Measurements from ENCODE around the gene ZNF483.
A peak's percentile ranks its signal among the peaks of the same experiment; 100 is the strongest.
"Not testable (repeated sequence)": the region's sequence is repeated elsewhere in the genome, so short reads cannot be mapped to it uniquely, and the experiment has no call there.

Gene ZNF483

DNA sequence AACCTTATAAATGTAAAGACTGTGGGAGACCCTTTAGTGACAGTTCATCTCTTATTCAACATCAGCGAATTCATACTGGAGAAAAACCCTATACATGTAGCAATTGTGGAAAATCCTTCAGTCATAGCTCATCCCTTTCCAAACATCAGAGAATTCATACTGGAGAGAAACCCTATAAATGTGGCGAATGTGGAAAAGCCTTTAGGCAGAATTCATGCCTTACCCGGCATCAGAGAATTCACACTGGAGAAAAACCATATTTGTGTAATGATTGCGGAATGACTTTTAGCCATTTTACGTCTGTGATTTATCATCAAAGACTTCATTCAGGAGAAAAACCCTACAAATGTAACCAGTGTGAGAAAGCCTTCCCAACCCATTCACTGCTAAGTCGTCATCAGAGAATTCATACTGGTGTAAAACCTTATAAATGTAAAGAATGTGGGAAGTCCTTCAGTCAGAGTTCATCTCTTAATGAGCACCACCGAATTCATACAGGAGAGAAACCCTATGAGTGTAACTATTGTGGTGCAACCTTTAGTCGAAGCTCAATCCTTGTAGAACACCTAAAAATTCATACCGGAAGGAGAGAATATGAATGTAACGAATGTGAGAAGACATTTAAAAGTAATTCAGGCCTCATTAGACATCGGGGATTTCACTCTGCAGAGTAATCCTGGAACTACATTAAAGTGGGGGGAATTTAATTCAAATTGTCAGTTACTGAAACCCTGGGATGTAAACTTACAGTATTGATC is 17.7 kb downstream of the ZNF483 start:
- no peak for DNase-seq (ENCODE audit: low spot score)

- no peak for DNase-seq (ENCODE audit: low spot score)
Observed at GRCh38 chr9:111548623-111549022, 23.6 kb downstream of the ZNF483 start.

- not testable (repeated sequence) for DNase-seq (ENCODE audit: low spot score)
Observed at GRCh38 chr9:111555425-111555824, 30.4 kb downstream of the ZNF483 start.

GRCh38 chr9:111559000-111559610 is 34.1 kb downstream of the ZNF483 start:
- DNase-seq (ENCODE audit: low spot score), result no peak

DNA sequence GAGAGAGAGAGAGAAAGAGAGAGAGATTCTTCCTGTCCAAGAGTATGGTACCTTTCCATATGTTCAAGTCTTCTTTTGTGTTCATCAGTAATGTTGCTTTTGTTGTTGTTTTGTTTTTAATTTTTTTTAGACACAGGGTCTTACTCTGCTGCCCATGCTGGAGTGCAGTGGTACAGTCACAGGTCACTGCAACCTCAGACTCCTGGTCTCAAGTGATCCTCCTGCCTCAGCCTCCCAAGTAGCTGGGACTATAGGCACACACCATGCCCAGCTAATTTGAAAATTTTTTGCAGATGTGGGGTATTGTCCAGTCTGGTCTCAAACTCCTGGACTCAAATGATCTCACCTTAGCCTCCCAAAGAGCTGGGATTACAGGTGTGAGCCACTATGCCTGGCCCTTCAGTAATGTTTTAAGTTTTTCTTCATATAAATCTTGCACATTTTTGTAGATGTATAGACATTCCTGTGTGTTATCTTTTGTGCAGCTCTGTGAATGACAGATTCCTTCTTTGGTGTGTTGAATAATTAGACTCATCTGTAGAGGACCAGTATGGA is 36.3 kb downstream of the ZNF483 start:
- DNase-seq (ENCODE audit: low spot score), result no peak

- no peak for DNase-seq (ENCODE audit: low spot score)
Observed at GRCh38 chr9:111566234-111566633, 41.3 kb downstream of the ZNF483 start.

DNA sequence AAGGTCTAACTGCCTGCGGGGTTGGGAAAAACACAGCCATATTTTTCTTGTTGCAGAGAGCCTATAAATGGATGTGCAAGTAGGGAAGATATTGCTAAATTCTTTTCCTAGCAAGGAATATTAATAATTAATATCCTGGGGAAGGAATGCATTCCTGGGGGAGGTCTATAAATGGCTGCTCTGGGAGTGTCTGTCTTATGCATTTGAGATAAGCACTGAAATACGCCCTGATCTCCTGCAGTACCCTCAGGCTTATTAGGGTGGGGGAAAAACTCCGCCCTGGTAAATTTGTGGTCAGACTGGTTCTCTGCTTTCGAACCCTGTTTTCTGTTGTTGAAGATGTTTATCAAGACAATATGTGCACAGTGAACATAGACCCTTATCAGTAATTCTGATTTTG is 43.1 kb downstream of the ZNF483 start:
- DNase-seq (ENCODE audit: low spot score), result not testable (repeated sequence)

DNA sequence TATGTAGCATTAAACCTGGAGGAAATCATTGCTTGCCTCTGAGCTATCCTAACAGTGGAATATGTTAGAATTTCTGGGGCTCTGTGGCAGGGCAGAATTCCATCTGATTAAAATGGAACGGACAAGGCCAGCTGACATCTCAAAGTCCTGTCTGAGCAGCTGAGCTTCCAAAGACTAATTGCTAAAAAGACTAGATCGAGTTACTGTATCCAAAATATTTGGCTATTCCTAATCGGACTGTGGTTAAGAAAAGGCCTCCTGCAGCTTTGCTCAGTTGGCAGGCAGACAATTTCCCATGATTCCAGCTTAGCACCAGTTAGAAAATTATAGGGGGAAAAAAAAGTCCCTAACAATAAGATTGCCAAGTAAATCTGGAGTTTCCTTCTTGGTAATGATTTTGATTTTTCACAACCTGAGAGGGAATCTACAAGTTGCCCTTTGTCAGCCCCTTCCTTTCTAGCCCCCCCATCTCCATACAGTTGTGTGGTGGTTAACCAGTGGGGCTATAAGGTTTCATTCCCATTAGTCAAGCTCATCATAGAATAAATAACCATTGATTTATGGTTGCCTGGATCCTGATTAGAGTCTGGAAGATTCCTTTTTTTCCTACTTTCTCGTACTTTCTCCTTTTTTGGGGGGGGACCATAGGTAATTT is 48.1 kb downstream of the ZNF483 start:
- DNase-seq (ENCODE audit: low spot score), result no peak

DNA sequence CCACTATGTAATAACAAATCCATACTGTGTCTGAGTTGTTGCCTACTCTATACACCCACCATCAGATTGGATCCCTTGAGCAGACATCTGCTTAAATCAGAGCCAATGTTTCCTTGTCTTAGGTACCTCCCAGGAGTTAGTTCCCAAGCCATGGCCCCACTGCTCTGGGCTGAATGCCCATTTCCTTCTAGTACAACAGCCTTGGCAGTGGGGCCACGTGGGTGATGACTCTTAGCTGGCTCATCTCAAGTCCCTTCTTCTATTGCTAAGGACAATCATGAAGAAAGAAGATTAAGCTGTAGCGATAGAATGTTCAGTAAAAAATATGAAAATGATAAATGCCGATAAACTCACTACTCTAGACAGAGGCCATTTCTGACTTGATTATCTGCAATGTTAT is 57.9 kb downstream of the ZNF483 start:
- no peak for DNase-seq (ENCODE audit: low spot score)

DNA sequence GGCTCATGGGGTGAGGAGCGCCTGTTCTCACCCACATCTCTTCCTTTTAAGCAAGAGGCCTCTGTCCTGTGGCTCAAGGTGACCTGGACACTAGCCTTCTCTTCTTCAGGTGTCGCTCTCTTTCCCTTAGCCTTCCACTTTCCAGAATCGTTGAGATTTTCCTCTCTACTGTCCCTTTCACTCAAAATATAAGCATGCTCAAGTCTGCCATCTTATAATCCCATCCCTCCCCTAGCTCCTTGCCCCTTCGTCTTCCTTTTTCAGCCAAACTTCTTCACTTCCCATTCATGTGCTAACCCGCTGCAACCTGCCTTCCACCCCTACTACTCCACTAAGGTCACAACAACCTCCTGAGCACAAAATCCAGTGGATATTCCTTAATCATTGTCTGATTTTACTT is 61.4 kb downstream of the ZNF483 start:
- DNase-seq (ENCODE audit: low spot score), result no peak

DNA sequence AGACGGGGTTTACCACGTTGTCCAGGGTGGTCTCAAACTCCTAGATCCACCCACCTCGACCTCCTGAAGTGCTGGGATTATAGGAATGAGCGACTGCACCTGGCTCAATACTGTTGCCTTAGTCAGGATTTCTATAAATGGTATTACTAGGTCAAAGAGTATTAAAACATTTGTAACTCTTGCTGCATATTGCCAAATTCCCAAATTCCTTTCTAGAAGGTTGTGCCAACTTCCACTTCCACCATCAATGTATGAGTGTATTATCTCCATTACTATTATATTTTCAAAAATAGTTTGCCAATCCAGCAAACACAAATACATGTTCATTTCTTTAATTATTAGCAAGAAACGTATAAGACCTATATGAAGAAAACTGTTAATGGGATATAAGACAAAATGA is 63.9 kb downstream of the ZNF483 start:
- DNase-seq (ENCODE audit: low spot score), result no peak

GRCh38 chr9:111597852-111598732 is 73.1 kb downstream of the ZNF483 start:
- peak; percentile 76 for DNase-seq (ENCODE audit: low spot score)

GRCh38 chr9:111598733-111599091 is 73.7 kb downstream of the ZNF483 start:
- no peak for DNase-seq (ENCODE audit: low spot score)

GRCh38 chr9:111599092-111599954 is 74.3 kb downstream of the ZNF483 start, which contains the start of gene PTGR1:
Gene PTGR1 (minus strand): TSS chr9:111599647. CDS start chr9:111597422, 2,225 bp downstream.
- DNase-seq (ENCODE audit: low spot score), result peak; percentile 87

DNA sequence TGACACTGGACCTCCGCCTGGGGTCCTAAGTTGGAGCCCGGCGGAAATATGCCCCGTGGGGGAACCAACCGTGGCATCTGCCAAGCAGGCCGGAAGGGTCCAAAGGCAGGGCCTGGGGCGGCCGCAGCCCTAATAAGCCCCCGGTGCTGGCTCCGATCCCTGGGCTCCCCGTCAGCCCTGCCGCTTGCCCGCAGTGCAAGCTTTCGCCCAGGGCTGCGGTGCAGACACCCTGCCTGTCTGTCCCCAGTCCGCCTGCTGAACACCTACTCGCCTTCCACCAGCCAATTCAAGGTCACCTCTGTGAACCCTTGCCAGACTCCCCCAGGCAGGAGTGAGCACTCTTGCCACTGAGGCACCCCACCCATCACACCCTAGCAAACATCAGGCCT is 75.0 kb downstream of the ZNF483 start:
- DNase-seq (ENCODE audit: low spot score), result no peak

DNA sequence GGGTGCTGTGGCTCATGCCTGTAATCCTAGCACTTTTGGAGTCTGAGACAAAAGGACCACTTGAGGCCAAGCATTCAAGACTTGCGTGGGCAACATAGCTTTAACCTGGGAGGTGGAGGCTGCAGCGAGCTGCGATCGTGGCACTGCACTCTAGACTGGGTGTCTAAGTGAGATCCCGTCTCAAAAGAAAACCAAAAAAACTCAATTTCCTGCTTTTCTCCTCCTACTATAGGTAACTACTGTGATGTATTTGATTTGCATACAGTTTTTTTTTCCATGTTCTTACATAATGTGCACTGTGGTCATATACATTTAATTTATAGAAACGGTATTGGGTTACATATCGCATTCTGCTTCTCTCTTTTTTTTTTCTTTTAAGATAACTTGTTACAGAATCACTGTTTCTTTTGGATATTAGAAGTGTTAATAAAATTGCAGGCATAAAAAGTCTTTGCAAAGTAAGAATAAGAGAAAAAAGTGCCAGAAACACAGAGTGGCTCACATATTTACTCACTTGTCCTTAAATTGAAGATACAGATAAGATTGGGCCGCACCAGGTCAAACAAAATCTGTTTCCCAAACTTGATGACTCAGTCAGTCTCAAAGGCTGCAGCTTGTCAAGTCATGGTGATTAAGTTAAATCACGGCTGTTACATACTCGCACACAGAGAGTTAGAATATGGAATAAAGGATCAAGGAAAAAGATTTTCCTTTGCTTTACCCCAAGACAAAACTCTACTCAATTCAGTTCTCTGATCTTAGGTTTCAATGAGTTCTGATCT is 76.4 kb downstream of the ZNF483 start:
- DNase-seq (ENCODE audit: low spot score), result no peak

DNA sequence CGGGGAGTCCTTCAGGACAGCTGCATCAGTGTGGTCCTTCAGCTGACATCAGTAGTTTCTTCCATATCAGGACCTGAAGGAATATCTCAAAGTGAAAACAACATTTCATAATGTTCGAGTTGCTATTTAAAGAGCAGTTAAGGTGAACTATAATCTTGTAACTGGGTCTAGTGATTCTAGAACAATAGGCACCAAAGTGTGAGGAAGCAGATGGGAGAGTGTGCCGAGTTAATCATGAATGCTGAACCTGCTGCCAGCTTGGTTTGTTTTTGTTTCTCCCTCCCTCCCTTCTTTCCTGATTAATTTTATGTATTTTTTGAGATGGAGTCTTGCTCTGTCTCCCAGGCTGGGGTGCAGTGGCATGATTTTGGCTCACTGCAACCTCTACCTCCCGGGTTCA is 78.1 kb downstream of the ZNF483 start:
- DNase-seq (ENCODE audit: low spot score), result no peak

DNA sequence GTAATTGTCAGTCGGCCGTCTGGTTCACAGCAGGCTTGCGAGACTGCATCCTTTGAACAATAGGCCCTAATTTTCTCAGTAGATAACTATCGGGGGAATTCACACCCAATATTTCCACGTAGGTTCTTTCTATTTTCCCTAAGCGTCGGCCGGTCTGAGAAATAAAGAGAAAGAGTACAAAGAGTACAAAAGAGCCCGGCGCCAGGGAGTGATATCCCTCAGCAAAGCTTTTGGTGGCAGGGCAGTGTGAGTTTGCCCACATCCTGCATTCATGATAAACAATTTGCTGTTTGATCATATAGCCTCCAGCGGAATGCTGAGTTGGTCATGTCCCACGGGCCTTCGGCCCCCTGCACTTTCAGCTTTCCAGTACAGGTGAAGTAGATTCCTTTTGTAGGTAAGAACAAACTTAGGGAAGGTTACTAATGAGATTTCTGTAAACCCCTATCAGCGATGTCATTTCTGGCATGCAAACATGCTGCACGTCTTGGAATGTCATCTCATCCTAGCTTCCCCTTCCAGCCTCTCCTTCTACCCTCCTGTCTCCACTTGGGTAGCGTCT is 79.2 kb downstream of the ZNF483 start:
- DNase-seq (ENCODE audit: low spot score), result no peak

DNA sequence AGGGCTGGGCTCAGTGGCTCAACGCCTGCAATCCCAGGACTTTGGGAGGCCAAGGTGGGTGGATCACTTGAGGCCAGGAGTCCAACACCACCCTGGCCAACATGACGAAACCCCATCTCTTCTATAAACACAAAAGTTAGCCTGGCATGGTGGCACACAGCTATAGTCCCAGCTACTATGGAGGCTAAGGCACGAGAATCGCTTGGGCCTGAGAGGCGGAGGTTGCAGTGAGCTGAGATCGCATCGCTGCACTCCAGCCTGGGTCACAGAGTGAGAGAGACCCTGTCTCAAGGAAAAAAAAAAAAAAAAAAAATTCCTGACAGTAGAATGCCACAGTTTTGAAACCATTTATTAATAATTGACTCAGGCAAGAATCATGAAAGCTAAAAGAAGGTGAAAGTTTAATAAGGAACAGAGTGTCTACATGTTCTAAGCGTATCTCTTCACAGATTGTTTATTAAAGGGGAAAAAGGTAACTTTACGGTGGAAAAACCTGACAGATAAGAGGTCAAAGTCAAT is 80.1 kb downstream of the ZNF483 start:
- no peak for DNase-seq (ENCODE audit: low spot score)

GRCh38 chr9:111610149-111610548 is 85.2 kb downstream of the ZNF483 start:
- no peak for DNase-seq (ENCODE audit: low spot score)

All from COLO829 (cell line).